ENCODE measurements around the gene PARVG. TPM values are rescaled to one million over a fixed set of nuclear protein-coding genes. Genes with fewer than 3 reads are reported as not detected.

Gene PARVG
- total RNA-seq, 1 experiment from 2014 or later: 1.3 TPM

GRCh38 chr22:44157916-44158618 is 22.7 kb upstream of the PARVG start:
- Mint-ChIP-seq H3K27ac (peak overlapping the region; percentile 7 to 52 (median 50); a peak in 4 of 7 replicates), H3K36me3 (ENCODE audit: insufficient read depth in 1 of 3, low read depth in 3 of 3) (no peaks in the 10 kb centered on the region; a peak in 2 of 7 replicates), H3K4me1 (peaks cover 32 to 47% of the 10 kb centered on the region in 2 experiments), H3K27me3 (ENCODE audit: low read depth) (no peaks in the 10 kb centered on the region), H3K4me3 (no peak overlapping the region; a peak in 1 of 5 replicates), H3K9me3 (no peaks in the 10 kb centered on the region)
- Histone ChIP-seq H3K79me2 (ENCODE audit: insufficient read depth, low read length) (no peaks in the 10 kb centered on the region), H3K9ac (ENCODE audit: extremely low read depth, insufficient read length, low read length) (no peak overlapping the region), H2BK12ac (ENCODE audit: insufficient read length, low read depth, low read length) (no peak overlapping the region), H3K27me3 (ENCODE audit: insufficient read depth, low read length) (no peaks in the 10 kb centered on the region), H4K8ac (replicated peaks; ENCODE audit: insufficient read length, low read depth, low read length) (no peak overlapping the region), H3K56ac (ENCODE audit: insufficient read length, low read depth, low read length) (no peak overlapping the region), H3T11ph (ENCODE audit: low read length) (no peak overlapping the region), H3K23me2 (ENCODE audit: insufficient read length, low read depth, low read length, poor library complexity, severe bottlenecking) (no peaks in the 10 kb centered on the region), H2BK20ac (ENCODE audit: low read depth, low read length, poor library complexity, severe bottlenecking) (no peak overlapping the region), H3K4ac (ENCODE audit: low read depth, low read length) (no peak overlapping the region), H2AK5ac (ENCODE audit: insufficient read length, low read length) (no peak overlapping the region), H3K9me3 (ENCODE audit: control insufficient read depth, low read depth, low read length) (no peaks in the 10 kb centered on the region), H3K14ac (ENCODE audit: insufficient read depth, low read length) (no peak overlapping the region), H3K4me1 (ENCODE audit: insufficient read depth, low read length) (peaks cover 3% of the 10 kb centered on the region; the same call in 1 of the 2 replicates), H2AFZ (ENCODE audit: low read length) (no peak overlapping the region), H4K5ac (ENCODE audit: insufficient read length, low read depth, low read length) (no peak overlapping the region), H3K18ac (ENCODE audit: insufficient read length, low read depth, low read length) (no peak overlapping the region), H3K23ac (ENCODE audit: insufficient read length, low read depth, low read length) (no peak overlapping the region), H2BK15ac (ENCODE audit: low read depth, low read length) (no peak overlapping the region), H4K91ac (ENCODE audit: insufficient read length, low read depth, low read length) (no peak overlapping the region), H3K4me2 (ENCODE audit: insufficient read depth, insufficient read length, low read length) (no peak overlapping the region), H2BK120ac (ENCODE audit: low read depth, low read length, poor library complexity, severe bottlenecking) (no peak overlapping the region), H3K79me1 (ENCODE audit: insufficient read depth, low read depth, low read length, poor library complexity, severe bottlenecking) (no peaks in the 10 kb centered on the region), H4K20me1 (ENCODE audit: control insufficient read depth, insufficient read depth, insufficient read length) (no peaks in the 10 kb centered on the region), H2BK5ac (ENCODE audit: insufficient read length, low read length) (no peak overlapping the region), H3K27ac (ENCODE audit: insufficient read length, low read depth, low read length) (no peak overlapping the region)
- WGBS (ENCODE audit: extremely low coverage, insufficient read length, low lambda C conversion rate): no CpG with 5 or more reads among the region's 13 CpGs
- DNase-seq: no peak
- TF ChIP-seq, protein P1, sequence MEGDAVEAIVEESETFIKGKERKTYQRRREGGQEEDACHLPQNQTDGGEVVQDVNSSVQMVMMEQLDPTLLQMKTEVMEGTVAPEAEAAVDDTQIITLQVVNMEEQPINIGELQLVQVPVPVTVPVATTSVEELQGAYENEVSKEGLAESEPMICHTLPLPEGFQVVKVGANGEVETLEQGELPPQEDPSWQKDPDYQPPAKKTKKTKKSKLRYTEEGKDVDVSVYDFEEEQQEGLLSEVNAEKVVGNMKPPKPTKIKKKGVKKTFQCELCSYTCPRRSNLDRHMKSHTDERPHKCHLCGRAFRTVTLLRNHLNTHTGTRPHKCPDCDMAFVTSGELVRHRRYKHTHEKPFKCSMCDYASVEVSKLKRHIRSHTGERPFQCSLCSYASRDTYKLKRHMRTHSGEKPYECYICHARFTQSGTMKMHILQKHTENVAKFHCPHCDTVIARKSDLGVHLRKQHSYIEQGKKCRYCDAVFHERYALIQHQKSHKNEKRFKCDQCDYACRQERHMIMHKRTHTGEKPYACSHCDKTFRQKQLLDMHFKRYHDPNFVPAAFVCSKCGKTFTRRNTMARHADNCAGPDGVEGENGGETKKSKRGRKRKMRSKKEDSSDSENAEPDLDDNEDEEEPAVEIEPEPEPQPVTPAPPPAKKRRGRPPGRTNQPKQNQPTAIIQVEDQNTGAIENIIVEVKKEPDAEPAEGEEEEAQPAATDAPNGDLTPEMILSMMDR (conservative IDR thresholded peaks at IDR 0.05): no peak

All from H9 (cell line).